AG04449 (cell line): ENCODE measurements around the gene PATL2.

Experiments used
- CTCF ChIA-PET: fragments of 350-600 bp; formaldehyde crosslinking; extraction: SDS; loops from one replicate; lab custom pipeline; 2021; ENCODE audit warnings: antibody characterized with exemption; lab: Yijun Ruan, JAX
- POLR2A ChIA-PET: fragments of 400-600, 350-600 bp; formaldehyde crosslinking; extraction: SDS; loops from one replicate; lab custom pipeline; 2020; ENCODE audit warnings: antibody characterized with exemption, inconsistent platforms; lab: Yijun Ruan, JAX
- DNase-seq: peaks from one replicate; pipeline ENCODE4 v3.0.0-alpha.2; 2010; ENCODE audit warnings: low read depth, low spot score
- H3K4me3 ChIP-seq: 2 replicates; pipeline ENCODE4 v1.5.1; 2011; ENCODE audit warnings: low read depth, mild to moderate bottlenecking, control low read depth, low read length
- CTCF ChIP-seq: IDR thresholded peaks from one replicate; pipeline ENCODE4 v1.5.1; 2011; ENCODE audit warnings: mild to moderate bottlenecking, moderate library complexity, low read length, control low read depth, inconsistent platforms; ENCODE audit not compliant: insufficient read depth; ENCODE audit errors: missing control alignments

Gene PATL2

GRCh38 chr15:44675911-44676310 lies 35.2 kb downstream of the PATL2 start:
- POLR2A ChIA-PET = no interaction called here
- no peak for TF ChIP-seq CTCF
- H3K4me3 ChIP-seq = no peak overlapping the region
- CTCF ChIA-PET = no interaction called here
- DNase-seq = no peak

GRCh38 chr15:44673639-44674038 lies 37.5 kb downstream of the PATL2 start:
- ChIA-PET CTCF (interaction anchor here (1.0 to 2.0 kb wide), 3 partner anchors 10 to 65 kb away, joined by 3 to 15 read pairs (median 9); partner anchors contain the start of gene SPG11), POLR2A (interaction anchor here (0.8 kb wide), 1 partner anchor 10 kb away, joined by 3 read pairs; the partner anchor contains the start of gene SPG11)
- H3K4me3 ChIP-seq = no peak overlapping the region
- no peak for DNase-seq
- no peak for TF ChIP-seq CTCF

GRCh38 chr15:44670087-44670950 lies 40.8 kb downstream of the PATL2 start:
- no peak for TF ChIP-seq CTCF
- POLR2A ChIA-PET = no interaction called here
- CTCF ChIA-PET = interaction anchor here (1.2 kb wide), 1 partner anchor 67 kb away, joined by 4 read pairs; no protein-coding TSS in a partner anchor
- DNase-seq = no peak
- no peak overlapping the region for H3K4me3 ChIP-seq

- CTCF ChIA-PET = interaction anchor here (1.2 kb wide), 1 partner anchor 69 kb away, joined by 4 read pairs; no protein-coding TSS in a partner anchor
- POLR2A ChIA-PET = no interaction called here
- DNase-seq = no peak
- no peak for TF ChIP-seq CTCF
- H3K4me3 ChIP-seq = no peak overlapping the region
Observed at GRCh38 chr15:44668921-44669320, 42.2 kb downstream of the PATL2 start.

- POLR2A ChIA-PET = no interaction called here
- CTCF ChIA-PET = interaction anchor here (1.3 to 6.3 kb wide), 3 partner anchors 44 to 89 kb away, joined by 5 to 153 read pairs (median 12); partner anchors contain the start of genes PATL2 and TRIM69
- TF ChIP-seq CTCF = no peak
- DNase-seq = no peak
- H3K4me3 ChIP-seq = no peak overlapping the region
Observed at GRCh38 chr15:44667039-44667360, 44.1 kb downstream of the PATL2 start.

- POLR2A ChIA-PET = no interaction called here
- no peak for DNase-seq
- CTCF ChIA-PET = interaction anchor here (1.3 to 6.3 kb wide), 3 partner anchors 44 to 88 kb away, joined by 5 to 153 read pairs (median 12); partner anchors contain the start of genes PATL2 and TRIM69
- no peak for TF ChIP-seq CTCF
- no peak overlapping the region for H3K4me3 ChIP-seq
Observed at GRCh38 chr15:44666210-44667038, 44.7 kb downstream of the PATL2 start.
